ENCODE data around the gene COL16A1. TPM values are rescaled to one million over a fixed set of nuclear protein-coding genes. Genes with fewer than 3 reads are reported as not detected.

COL16A1 gene
- total RNA-seq, 2 donors from 2014 or later: 7.4 to 9.9 TPM

GRCh38 chr1:31748365-31748764, 44.5 kb upstream of the COL16A1 start:
- Histone ChIP-seq H3K4me3 (ENCODE audit: low read length) (no peak overlapping the region), H3K27ac (ENCODE audit: low read depth, low read length) (no peak overlapping the region), H3K27me3 (ENCODE audit: control insufficient read depth, insufficient read depth, low read length, poor library complexity, severe bottlenecking) (no peaks in the 10 kb centered on the region), H3K4me1 (ENCODE audit: control insufficient read depth, insufficient read depth, low read length) (peaks cover 10% of the 10 kb centered on the region), H3K36me3 (ENCODE audit: control insufficient read depth, insufficient read depth, low read length) (no peaks in the 10 kb centered on the region), H3K9ac (ENCODE audit: extremely low read depth, low read length, poor library complexity, severe bottlenecking) (no peak overlapping the region), H3K9me3 (ENCODE audit: control insufficient read depth, low read length) (no peaks in the 10 kb centered on the region)
- no peak for TF ChIP-seq CTCF (conservative IDR thresholded peaks at IDR 0.05)
- no peak for DNase-seq
- Mint-ChIP-seq H3K9me3 (no peaks in the 10 kb centered on the region), H3K4me3 (no peak overlapping the region), H3K4me1 (peaks cover 33% of the 10 kb centered on the region), H3K27ac (peak overlapping the region; percentile 53), H3K27me3 (ENCODE audit: insufficient read depth) (peaks cover under 1% of the 10 kb centered on the region), H3K36me3 (ENCODE audit: low read depth) (no peaks in the 10 kb centered on the region)
- 82 to 84% methylated on average over 4 of the region's 4 CpGs for WGBS, 2 experiments (ENCODE audit: insufficient coverage in 1 of 2, insufficient read length in 1 of 2)

DNA sequence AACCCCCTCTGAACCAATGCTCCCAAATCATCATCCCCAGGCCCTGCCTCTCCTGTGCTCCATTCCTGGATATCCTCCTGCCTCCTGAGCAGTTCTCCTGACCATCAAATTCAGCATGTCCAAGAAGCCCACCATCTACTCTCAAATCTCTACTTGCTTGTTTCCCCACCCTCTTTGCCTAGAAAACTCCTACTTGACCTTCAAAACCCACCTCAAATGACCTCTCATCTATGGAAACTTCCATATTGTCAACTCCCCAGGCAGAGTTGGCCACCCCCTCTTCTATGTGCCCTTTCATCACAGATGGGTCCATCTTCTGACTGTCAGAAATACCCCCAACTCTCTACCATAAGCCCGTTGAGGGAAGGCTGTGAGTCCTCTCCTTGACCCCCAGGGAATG, 43.5 kb upstream of the COL16A1 start:
- peaks cover 7% of the 10 kb centered on the region for H3K4me1 ChIP-seq (ENCODE audit: control insufficient read depth, insufficient read depth, low read length)
- no peak for DNase-seq
- H3K27me3 ChIP-seq (ENCODE audit: control insufficient read depth, insufficient read depth, low read length, poor library complexity, severe bottlenecking): no peaks in the 10 kb centered on the region
- no peak overlapping the region for H3K27ac ChIP-seq (ENCODE audit: low read depth, low read length)
- H3K9ac ChIP-seq (ENCODE audit: extremely low read depth, low read length, poor library complexity, severe bottlenecking): no peak overlapping the region
- H3K27ac Mint-ChIP-seq: no peak overlapping the region
- H3K4me1 Mint-ChIP-seq: peaks cover 33% of the 10 kb centered on the region
- H3K27me3 Mint-ChIP-seq (ENCODE audit: insufficient read depth): peaks cover 2% of the 10 kb centered on the region
- no peak for TF ChIP-seq CTCF (conservative IDR thresholded peaks at IDR 0.05)
- H3K36me3 ChIP-seq (ENCODE audit: control insufficient read depth, insufficient read depth, low read length): no peaks in the 10 kb centered on the region
- no peak overlapping the region for H3K4me3 ChIP-seq (ENCODE audit: low read length)
- WGBS, 2 experiments (ENCODE audit: insufficient coverage in 1 of 2, insufficient read length in 1 of 2): 92% methylated on average over 1 of the region's 1 CpG; no CpG with 5 or more reads in 1 of the 2 experiments
- no peaks in the 10 kb centered on the region for H3K36me3 Mint-ChIP-seq (ENCODE audit: low read depth)
- H3K9me3 ChIP-seq (ENCODE audit: control insufficient read depth, low read length): no peaks in the 10 kb centered on the region
- H3K4me3 Mint-ChIP-seq: no peak overlapping the region
- no peaks in the 10 kb centered on the region for H3K9me3 Mint-ChIP-seq

GRCh38 chr1:31746687-31747086, 42.9 kb upstream of the COL16A1 start:
- no peaks in the 10 kb centered on the region for H3K36me3 ChIP-seq (ENCODE audit: control insufficient read depth, insufficient read depth, low read length)
- H3K4me1 Mint-ChIP-seq: peaks cover 33% of the 10 kb centered on the region
- no peak for DNase-seq
- no peak overlapping the region for H3K27ac ChIP-seq (ENCODE audit: low read depth, low read length)
- no peak overlapping the region for H3K4me3 Mint-ChIP-seq
- H3K27ac Mint-ChIP-seq: no peak overlapping the region
- H3K9ac ChIP-seq (ENCODE audit: extremely low read depth, low read length, poor library complexity, severe bottlenecking): no peak overlapping the region
- no peaks in the 10 kb centered on the region for H3K36me3 Mint-ChIP-seq (ENCODE audit: low read depth)
- H3K9me3 Mint-ChIP-seq: no peaks in the 10 kb centered on the region
- TF ChIP-seq CTCF (conservative IDR thresholded peaks at IDR 0.05): no peak
- no peaks in the 10 kb centered on the region for H3K9me3 ChIP-seq (ENCODE audit: control insufficient read depth, low read length)
- peaks cover 2% of the 10 kb centered on the region for H3K27me3 Mint-ChIP-seq (ENCODE audit: insufficient read depth)
- no peak overlapping the region for H3K4me3 ChIP-seq (ENCODE audit: low read length)
- H3K27me3 ChIP-seq (ENCODE audit: control insufficient read depth, insufficient read depth, low read length, poor library complexity, severe bottlenecking): no peaks in the 10 kb centered on the region
- H3K4me1 ChIP-seq (ENCODE audit: control insufficient read depth, insufficient read depth, low read length): peaks cover 5% of the 10 kb centered on the region
- WGBS, 2 experiments (ENCODE audit: insufficient coverage in 1 of 2, insufficient read length in 1 of 2): 62 to 75% methylated on average over 6 to 7 of the region's 7 CpGs

Measured in endodermal cell (in vitro differentiated cells).